Mesothelial cell of epicardium (in vitro differentiated cells): Measurements from ENCODE around the gene ZNG1F. TPM values are rescaled to one million over a fixed set of nuclear protein-coding genes. Genes with fewer than 3 reads are reported as not detected.
"Not testable (repeated sequence)": the region's sequence is repeated elsewhere in the genome, so short reads cannot be mapped to it uniquely, and the experiment has no call there.

Experiments used
- DNase-seq, 2 experiments: peaks; one replicate each; pipeline ENCODE4 v3.0.0; 2021; ENCODE audit warnings: low spot score in 2 of 2; ENCODE audit not compliant: unreplicated experiment in 2 of 2
- H3K27ac Mint-ChIP-seq: 2 replicates; pipeline ENCODE4 v1.8.0; 2021; ENCODE audit warnings: mixed read lengths
- H3K27me3 Mint-ChIP-seq: 2 replicates; pipeline ENCODE4 v1.8.0; 2021; ENCODE audit warnings: low read depth, mixed read lengths
- H3K36me3 Mint-ChIP-seq: 2 replicates; pipeline ENCODE4 v1.8.0; 2021; ENCODE audit warnings: mixed read lengths
- H3K4me1 Mint-ChIP-seq: 2 replicates; pipeline ENCODE4 v1.8.0; 2021; ENCODE audit warnings: mixed read lengths
- H3K4me3 Mint-ChIP-seq: 2 replicates; pipeline ENCODE4 v1.8.0; 2021; ENCODE audit warnings: mild to moderate bottlenecking, moderate library complexity, mixed read lengths
- H3K9me3 Mint-ChIP-seq: 2 replicates; pipeline ENCODE4 v1.8.0; 2021; ENCODE audit warnings: mixed read lengths
- total RNA-seq: library from RNA; stranded (reverse); gene quantifications from 3 replicates; pipeline ENCODE4 v1.2.1, GENCODE V29; 2021

The ZNG1F gene
- total RNA-seq, 1 donor from 2014 or later, result 18.9 TPM

DNA sequence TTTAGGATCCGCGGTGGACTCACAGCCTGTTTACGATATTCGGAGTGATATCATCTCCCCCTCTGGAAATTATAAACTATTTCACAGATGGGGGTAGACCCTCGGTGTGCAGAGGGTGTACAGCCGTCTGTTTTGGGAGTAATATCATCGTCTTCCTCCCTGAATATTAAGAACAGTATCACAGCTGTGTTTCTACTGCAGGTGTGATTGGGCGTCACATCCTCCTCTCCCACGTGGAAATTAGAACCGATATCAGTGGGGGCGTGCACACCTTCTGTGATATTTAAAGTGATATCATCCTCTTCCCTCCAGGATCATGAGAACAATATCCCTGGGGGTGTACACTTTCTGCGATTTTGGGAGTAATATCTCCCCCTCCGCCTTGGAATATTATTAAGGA lies 79.9 kb downstream of the ZNG1F start:
- H3K27me3 Mint-ChIP-seq, result peaks cover 13% of the 10 kb centered on the region
- not testable (repeated sequence) for H3K36me3 Mint-ChIP-seq, H3K4me1 Mint-ChIP-seq, DNase-seq, H3K9me3 Mint-ChIP-seq, H3K27ac Mint-ChIP-seq, H3K4me3 Mint-ChIP-seq

GRCh38 chr9:41108816-41109215 lies 80.3 kb downstream of the ZNG1F start:
- not testable (repeated sequence) for H3K36me3 Mint-ChIP-seq, H3K9me3 Mint-ChIP-seq, H3K27ac Mint-ChIP-seq, H3K4me3 Mint-ChIP-seq, DNase-seq, H3K4me1 Mint-ChIP-seq
- H3K27me3 Mint-ChIP-seq, result peaks cover 10% of the 10 kb centered on the region

DNA sequence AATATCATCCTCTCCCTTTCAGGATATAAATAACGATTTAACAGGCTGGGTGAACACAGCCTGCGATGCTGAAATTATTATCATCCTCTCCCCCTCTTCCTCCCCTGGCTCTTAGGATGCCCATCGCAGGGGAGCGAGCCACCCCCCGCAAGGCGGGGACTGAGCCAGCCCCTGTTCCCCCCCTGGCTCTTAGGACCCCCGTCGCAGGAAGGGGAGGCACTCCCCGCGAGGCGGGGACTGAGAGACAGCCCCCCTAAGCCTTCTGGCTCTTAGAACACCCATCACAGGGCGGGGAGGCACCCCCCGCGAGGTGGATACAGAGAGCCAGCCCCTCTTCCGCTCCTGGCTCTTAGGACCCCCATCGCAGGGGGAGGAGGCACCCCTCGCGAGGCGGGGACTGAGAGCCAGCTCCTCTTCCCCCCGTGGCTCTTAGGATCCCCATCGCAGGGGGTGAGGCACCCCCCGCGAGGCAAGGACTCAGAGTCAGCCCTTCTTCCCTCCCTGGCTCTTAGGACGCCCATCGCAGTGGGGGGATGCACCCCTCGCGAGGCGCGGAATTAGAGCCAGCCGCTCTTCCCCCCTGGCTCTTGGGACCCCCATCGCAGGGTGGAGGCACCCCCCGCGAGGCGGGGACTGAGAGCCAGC lies 82.5 kb downstream of the ZNG1F start:
- not testable (repeated sequence) for H3K27ac Mint-ChIP-seq, DNase-seq, H3K36me3 Mint-ChIP-seq, H3K4me3 Mint-ChIP-seq, H3K9me3 Mint-ChIP-seq, H3K4me1 Mint-ChIP-seq
- H3K27me3 Mint-ChIP-seq, result peaks cover 12% of the 10 kb centered on the region

DNA sequence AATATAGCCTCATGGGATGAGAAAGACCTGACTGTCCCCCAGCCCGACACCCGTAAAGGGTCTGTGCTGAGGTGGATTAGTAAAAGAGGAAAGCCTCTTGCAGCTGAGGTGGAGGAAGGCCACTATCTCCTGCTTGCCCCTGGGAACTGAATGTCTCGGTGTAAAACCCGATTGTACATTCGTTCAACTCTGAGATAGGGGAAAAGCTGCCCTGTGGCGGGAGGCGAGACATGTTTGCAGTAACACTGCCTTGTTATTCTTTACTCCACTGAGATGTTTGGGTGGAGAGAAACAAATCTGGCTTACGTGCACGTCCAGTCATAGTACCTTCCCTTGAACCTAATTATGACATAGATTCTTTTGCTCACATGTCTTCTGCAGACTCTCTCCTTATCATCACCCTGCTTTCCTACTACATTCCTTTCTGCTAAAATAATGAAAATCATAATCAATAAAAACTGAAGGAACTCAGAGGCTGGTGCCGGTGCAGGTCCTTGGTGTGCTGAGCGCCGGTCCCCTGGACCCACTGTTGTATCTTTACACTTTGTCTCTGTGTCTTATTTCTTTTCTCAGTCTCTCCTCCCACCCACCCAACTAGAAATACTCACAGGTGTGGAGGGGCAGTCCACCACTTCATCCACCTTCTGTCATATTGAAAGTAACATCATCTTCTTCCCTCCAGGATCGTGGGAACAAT lies 83.4 kb downstream of the ZNG1F start:
- H3K27me3 Mint-ChIP-seq, result peaks cover 17% of the 10 kb centered on the region
- not testable (repeated sequence) for H3K4me1 Mint-ChIP-seq, H3K27ac Mint-ChIP-seq, DNase-seq, H3K36me3 Mint-ChIP-seq, H3K4me3 Mint-ChIP-seq, H3K9me3 Mint-ChIP-seq

DNA sequence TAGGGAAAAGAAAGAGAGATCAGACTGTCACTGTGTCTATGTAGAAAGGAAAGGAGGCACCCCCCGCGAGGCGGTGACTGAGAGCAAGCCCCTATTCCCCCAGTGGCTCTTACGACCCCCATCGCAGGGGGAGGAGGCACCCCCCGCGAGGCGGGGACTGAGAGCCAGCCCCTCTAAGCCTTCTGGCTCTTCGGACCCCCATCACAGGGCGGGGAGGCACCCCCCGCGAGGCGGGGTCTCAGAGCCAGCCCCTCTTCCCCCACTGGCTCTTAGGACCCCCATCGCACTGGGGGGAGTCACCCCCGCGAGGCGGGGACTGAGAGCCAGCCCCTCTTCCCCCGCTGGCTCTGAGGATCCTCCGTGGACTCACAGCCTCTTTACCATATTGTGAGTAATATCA lies 84.6 kb downstream of the ZNG1F start:
- not testable (repeated sequence) for H3K4me1 Mint-ChIP-seq, H3K27ac Mint-ChIP-seq, H3K36me3 Mint-ChIP-seq, H3K4me3 Mint-ChIP-seq, DNase-seq, H3K9me3 Mint-ChIP-seq
- peaks cover 21% of the 10 kb centered on the region for H3K27me3 Mint-ChIP-seq

- H3K4me1 Mint-ChIP-seq, H3K36me3 Mint-ChIP-seq, H3K4me3 Mint-ChIP-seq, H3K9me3 Mint-ChIP-seq, H3K27ac Mint-ChIP-seq, DNase-seq: not testable (repeated sequence)
- H3K27me3 Mint-ChIP-seq, result peaks cover 30% of the 10 kb centered on the region
Observed at GRCh38 chr9:41100508-41100907, 88.6 kb downstream of the ZNG1F start.

- not testable (repeated sequence) for H3K36me3 Mint-ChIP-seq, H3K4me1 Mint-ChIP-seq, H3K27ac Mint-ChIP-seq, H3K4me3 Mint-ChIP-seq, DNase-seq, H3K9me3 Mint-ChIP-seq
- H3K27me3 Mint-ChIP-seq, result peaks cover 34% of the 10 kb centered on the region
Observed at GRCh38 chr9:41098759-41099158, 90.4 kb downstream of the ZNG1F start.

- not testable (repeated sequence) for H3K4me3 Mint-ChIP-seq, DNase-seq, H3K9me3 Mint-ChIP-seq, H3K4me1 Mint-ChIP-seq, H3K36me3 Mint-ChIP-seq, H3K27ac Mint-ChIP-seq
- peaks cover 24% of the 10 kb centered on the region for H3K27me3 Mint-ChIP-seq
Observed at GRCh38 chr9:41095060-41095459, 94.1 kb downstream of the ZNG1F start.

DNA sequence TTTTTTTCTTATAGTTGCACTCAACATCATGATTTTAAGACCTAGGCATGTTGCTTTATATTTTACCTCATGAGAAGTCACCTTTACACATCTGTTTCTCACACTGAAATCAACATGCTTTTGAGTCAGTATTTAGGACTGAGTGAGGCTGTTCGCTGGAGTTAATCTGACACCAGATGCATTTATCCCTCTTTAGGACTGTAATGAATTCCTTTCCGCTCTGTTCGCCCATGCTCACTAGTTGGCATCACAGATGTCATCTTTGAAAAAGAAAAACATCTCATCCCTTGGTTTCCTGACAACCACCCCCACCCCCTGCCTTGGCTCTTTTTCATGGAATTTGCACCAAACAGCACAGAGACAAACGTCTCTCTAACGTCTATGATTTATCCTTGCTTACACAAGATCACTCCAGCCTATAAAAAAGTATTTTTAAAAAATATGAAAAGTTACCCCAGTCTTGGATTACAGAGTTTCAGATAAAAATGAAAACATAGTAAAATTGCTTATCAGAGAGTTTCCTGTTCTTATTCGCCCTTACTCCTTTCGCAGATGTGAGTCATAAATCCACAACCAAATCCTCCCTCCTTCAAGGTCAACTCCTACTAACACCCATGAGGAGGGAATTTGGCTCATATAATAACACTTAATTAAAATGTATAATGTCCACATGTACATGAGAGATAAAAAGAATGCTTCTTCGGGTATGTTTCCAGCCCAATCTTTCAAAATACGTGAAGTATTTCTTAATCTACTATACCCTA lies 94.9 kb downstream of the ZNG1F start:
- not testable (repeated sequence) for H3K27ac Mint-ChIP-seq, H3K9me3 Mint-ChIP-seq, DNase-seq, H3K4me1 Mint-ChIP-seq, H3K4me3 Mint-ChIP-seq, H3K36me3 Mint-ChIP-seq
- peaks cover 26% of the 10 kb centered on the region for H3K27me3 Mint-ChIP-seq

- not testable (repeated sequence) for H3K36me3 Mint-ChIP-seq, H3K4me3 Mint-ChIP-seq, H3K27ac Mint-ChIP-seq, H3K4me1 Mint-ChIP-seq, H3K9me3 Mint-ChIP-seq, DNase-seq
- H3K27me3 Mint-ChIP-seq, result peaks cover 31% of the 10 kb centered on the region
Observed at GRCh38 chr9:41090922-41091321, 98.2 kb downstream of the ZNG1F start.

DNA sequence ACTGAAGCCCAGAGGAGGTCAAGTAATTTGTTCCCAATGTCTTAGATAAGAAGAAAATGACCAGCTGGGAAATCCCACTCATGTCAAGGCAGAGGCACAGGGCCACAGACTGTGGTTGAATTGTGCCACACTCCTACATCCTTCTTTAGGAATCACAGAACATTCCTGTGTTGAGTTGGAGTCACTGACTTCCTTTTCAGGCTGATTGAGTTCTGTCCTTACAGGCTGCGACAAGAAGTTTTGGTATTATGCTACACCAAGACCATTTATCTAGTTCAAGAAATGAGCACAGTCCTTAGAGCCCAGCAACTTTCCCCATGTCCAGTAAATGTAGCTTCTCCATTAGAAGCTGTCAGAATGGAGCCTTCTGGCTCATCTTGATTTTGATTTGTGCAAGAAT lies 98.7 kb downstream of the ZNG1F start:
- not testable (repeated sequence) for H3K27ac Mint-ChIP-seq, H3K9me3 Mint-ChIP-seq, H3K4me1 Mint-ChIP-seq, H3K4me3 Mint-ChIP-seq, H3K36me3 Mint-ChIP-seq, DNase-seq
- peaks cover 36% of the 10 kb centered on the region for H3K27me3 Mint-ChIP-seq
